Progenitor cell of endocrine pancreas (in vitro differentiated cells): ENCODE results near the gene N4BP2L2. TPM values are rescaled to one million over a fixed set of nuclear protein-coding genes. Genes with fewer than 3 reads are reported as not detected.

Source experiments
- DNase-seq: peaks from one replicate; pipeline ENCODE4 v3.0.0; 2021; ENCODE audit warnings: low spot score; ENCODE audit not compliant: unreplicated experiment
- H3K27ac Mint-ChIP-seq: 2 replicates; pipeline ENCODE4 v1.8.0; 2021; ENCODE audit warnings: mild to moderate bottlenecking, moderate library complexity, mixed read lengths
- H3K27me3 Mint-ChIP-seq: 2 replicates; pipeline ENCODE4 v1.8.0; 2021; ENCODE audit warnings: mixed read lengths
- H3K36me3 Mint-ChIP-seq: 2 replicates; pipeline ENCODE4 v1.8.0; 2022; ENCODE audit warnings: mixed read lengths; ENCODE audit not compliant: insufficient read depth
- H3K4me1 Mint-ChIP-seq: 2 replicates; pipeline ENCODE4 v1.8.0; 2021; ENCODE audit warnings: low read depth, mixed read lengths
- H3K4me3 Mint-ChIP-seq: 2 replicates; pipeline ENCODE4 v1.8.0; 2021; ENCODE audit warnings: low read depth, mild to moderate bottlenecking, moderate library complexity, mixed read lengths
- H3K9me3 Mint-ChIP-seq: 2 replicates; pipeline ENCODE4 v1.8.0; 2021; ENCODE audit warnings: low read depth, mixed read lengths
- CTCF ChIP-seq: fragments of 200-600 bp; sonication (generic); IDR thresholded peaks from one replicate; pipeline ENCODE4 v1.5.0; 2021; ENCODE audit warnings: antibody characterized with exemption, mild to moderate bottlenecking; ENCODE audit not compliant: unreplicated experiment
- total RNA-seq: library from RNA; stranded (reverse); gene quantifications from 2 replicates; pipeline ENCODE4 v1.2.1, GENCODE V29; 2021

The N4BP2L2 gene
- total RNA-seq, 1 donor from 2014 or later: 155 TPM

- peak; percentile 37 for DNase-seq
- TF ChIP-seq CTCF: no peak
- Mint-ChIP-seq H3K4me3 (peak overlapping the region; percentile 81), H3K27ac (peak overlapping the region; percentile 93), H3K4me1 (peaks cover 17% of the 10 kb centered on the region), H3K9me3 (no peaks in the 10 kb centered on the region), H3K27me3 (peaks cover 8% of the 10 kb centered on the region), H3K36me3 (peaks cover 19% of the 10 kb centered on the region)
These were observed 111.4 kb downstream of the N4BP2L2 start for GRCh38 chr13:32426990-32427851.

GRCh38 chr13:32426191-32426989, 112.2 kb downstream of the N4BP2L2 start:
- Mint-ChIP-seq H3K9me3 (no peaks in the 10 kb centered on the region), H3K27ac (peak overlapping the region; percentile 93), H3K36me3 (peaks cover 19% of the 10 kb centered on the region), H3K27me3 (peaks cover 8% of the 10 kb centered on the region), H3K4me3 (peak overlapping the region; percentile 79), H3K4me1 (peaks cover 17% of the 10 kb centered on the region)
- TF ChIP-seq CTCF: no peak
- DNase-seq: no peak

- no peak overlapping the region for H3K4me3 Mint-ChIP-seq
- DNase-seq: no peak
- H3K27ac Mint-ChIP-seq: no peak overlapping the region
- H3K36me3 Mint-ChIP-seq: peaks cover 17% of the 10 kb centered on the region
- peaks cover 17% of the 10 kb centered on the region for H3K4me1 Mint-ChIP-seq
- no peaks in the 10 kb centered on the region for H3K9me3 Mint-ChIP-seq
- peaks cover 8% of the 10 kb centered on the region for H3K27me3 Mint-ChIP-seq
- TF ChIP-seq CTCF: no peak
These were observed 113.4 kb downstream of the N4BP2L2 start for GRCh38 chr13:32425158-32425557.

DNA sequence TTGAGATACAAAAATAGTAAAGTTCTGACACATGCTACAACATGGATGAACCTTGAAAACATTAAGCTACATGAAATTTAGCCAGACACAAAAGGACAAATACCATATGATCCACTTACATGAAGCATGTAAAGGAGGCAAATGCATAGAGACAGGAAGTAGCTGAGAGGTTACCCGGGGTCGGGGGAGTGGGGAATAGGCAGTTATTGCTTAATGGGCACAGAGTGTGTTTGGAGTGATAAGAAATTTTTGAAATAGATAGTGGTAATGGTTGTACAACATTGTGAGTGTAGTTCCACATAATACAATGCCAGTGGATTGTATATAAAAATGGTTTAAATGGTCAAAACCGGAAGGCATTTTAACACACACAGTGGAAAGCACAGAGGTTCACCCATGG, 115.0 kb downstream of the N4BP2L2 start:
- Mint-ChIP-seq H3K27ac (no peak overlapping the region), H3K4me3 (no peak overlapping the region), H3K9me3 (peaks cover 3% of the 10 kb centered on the region), H3K4me1 (peaks cover 13% of the 10 kb centered on the region), H3K36me3 (peaks cover 21% of the 10 kb centered on the region), H3K27me3 (peaks cover 8% of the 10 kb centered on the region)
- TF ChIP-seq CTCF: no peak
- no peak for DNase-seq

DNA sequence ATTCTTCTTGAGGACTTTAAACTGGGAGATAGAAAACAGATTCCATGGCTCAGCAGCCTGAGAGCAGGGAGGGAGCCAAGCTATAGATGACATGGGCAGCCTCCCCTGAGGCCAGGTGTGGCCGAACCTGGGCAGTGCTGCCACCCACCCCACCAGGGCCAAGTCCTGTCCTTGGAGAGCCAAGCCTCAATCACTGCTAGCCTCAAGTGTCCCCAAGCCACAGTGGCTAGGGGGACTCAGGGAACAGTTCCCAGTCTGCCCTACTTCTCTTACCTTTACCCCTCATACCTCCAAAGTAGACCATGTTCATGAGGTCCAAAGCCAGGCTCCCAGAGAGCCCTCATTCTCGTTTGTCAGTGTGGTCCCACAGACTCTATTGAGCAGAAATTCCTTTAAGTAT, 118.7 kb downstream of the N4BP2L2 start:
- Mint-ChIP-seq H3K27ac (no peak overlapping the region), H3K27me3 (no peaks in the 10 kb centered on the region), H3K4me1 (no peaks in the 10 kb centered on the region), H3K4me3 (no peak overlapping the region), H3K36me3 (peaks cover 20% of the 10 kb centered on the region), H3K9me3 (peaks cover 11% of the 10 kb centered on the region)
- DNase-seq: no peak
- no peak for TF ChIP-seq CTCF
